ENCODE measurements around the gene RAB5IF.
"Not testable (repeated sequence)": the region's sequence is repeated elsewhere in the genome, so short reads cannot be mapped to it uniquely, and the experiment has no call there.

Gene RAB5IF

GRCh38 chr20:36629719-36630681, 24.4 kb downstream of the RAB5IF start:
- no peak for DNase-seq (ENCODE audit: low read depth in 2 of 2)

DNA sequence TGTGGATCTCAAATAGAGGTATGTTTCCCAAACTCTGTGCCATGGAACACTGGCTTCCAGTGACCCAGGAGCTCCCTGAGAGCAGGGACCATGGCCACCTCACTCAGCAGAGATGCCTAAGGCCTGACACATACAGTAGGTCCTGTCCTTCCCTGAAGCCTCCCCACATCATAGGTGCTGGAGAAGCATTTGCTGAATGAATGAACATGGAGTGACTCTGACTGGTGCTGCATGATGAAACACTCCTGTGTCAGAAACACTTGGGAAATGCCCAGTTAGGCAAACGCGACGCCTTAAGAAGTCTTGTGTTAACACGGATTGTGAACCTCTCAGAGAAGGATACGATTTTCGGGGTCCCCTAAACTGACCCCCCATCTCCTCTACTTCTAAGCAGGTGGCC, 26.1 kb downstream of the RAB5IF start:
- DNase-seq (ENCODE audit: low read depth in 2 of 2), result no peak

- no peak for DNase-seq (ENCODE audit: low read depth in 2 of 2)
Observed at GRCh38 chr20:36632147-36632486, 26.5 kb downstream of the RAB5IF start.

DNA sequence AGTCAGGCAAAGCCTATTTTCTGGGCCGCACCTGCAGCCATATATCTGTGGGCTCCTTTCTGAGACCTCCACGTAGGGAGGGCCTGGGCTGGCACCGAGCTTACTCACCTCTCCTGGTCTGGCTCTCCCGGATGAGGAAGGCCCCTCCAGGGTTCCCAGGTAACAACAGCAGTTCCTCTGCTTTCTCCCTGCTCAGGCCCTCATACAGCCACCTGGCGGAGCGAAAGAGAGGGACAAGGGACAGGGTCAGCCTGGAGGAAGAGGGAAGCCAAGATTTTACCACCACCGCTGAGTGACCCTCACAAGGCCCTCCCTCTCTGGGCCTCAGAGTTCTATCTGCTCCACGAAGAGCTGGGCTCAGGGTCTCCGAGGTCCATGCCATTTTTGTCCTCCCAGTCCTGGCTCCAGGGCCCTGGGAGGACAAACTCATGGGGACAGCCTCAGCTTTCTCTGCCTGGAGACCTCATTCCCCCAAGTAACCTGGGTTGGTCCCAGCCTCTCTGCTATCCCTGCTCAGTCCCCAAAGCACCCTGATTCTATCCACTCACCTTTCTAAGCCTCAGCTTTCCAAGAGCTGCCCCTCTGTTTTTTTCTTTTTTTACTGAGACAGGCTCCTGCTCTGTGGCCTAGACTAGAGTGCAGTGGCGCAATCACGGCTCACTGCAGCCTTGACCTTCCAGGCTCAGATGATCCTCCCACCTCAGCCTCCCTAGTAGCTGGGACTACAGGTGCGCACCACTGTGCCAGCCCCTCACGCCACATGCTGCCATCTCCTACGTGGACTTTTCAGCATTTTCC, 27.1 kb downstream of the RAB5IF start:
- DNase-seq (ENCODE audit: low read depth in 2 of 2), result no peak

DNA sequence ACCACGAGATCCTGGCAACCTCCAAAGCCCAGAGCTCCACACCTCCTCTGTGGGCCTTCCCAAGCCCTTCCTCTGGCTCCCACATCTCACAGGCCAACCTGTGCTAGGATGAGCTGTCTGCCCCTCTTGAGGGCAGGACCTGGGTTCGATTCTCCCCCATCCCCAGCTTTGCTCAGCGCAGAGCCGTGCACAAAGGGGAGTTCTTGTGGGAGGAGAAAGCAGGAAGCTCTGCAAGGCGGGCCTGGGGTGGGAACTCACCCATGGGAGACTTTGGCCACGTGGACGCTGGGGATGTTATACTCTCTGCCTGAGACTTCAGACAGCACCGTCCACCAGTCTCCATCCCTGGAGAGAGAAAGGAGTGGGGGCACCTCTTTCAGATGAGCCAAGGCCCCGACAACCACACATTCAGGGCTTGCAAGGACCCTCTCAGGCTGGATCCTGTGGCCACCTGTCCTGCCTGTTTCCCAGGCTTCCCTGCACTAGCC, 27.8 kb downstream of the RAB5IF start:
- DNase-seq (ENCODE audit: low read depth in 2 of 2), result no peak

DNA sequence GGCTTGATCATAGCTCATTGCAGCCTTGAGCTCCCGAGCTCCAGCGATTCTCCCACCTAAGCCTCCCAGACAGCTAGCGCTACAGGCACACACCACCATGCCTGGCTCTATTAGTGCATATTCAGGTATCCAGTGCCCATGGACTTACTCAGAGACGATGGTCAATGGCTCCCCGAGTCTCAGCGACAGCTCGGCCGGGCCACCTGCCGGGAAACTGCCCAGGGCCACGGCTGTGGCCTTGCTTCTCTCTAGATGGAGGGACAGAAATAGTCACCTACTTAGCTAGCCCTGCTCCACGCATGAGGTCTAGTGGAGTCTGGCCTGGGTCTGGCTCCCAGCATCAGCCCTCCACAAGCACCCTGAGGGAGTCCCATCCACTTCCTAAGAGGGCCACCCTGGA, 28.8 kb downstream of the RAB5IF start:
- DNase-seq (ENCODE audit: low read depth in 2 of 2), result no peak

GRCh38 chr20:36638876-36639400, 33.4 kb downstream of the RAB5IF start:
- DNase-seq (ENCODE audit: low read depth in 2 of 2), result not testable (repeated sequence)

DNA sequence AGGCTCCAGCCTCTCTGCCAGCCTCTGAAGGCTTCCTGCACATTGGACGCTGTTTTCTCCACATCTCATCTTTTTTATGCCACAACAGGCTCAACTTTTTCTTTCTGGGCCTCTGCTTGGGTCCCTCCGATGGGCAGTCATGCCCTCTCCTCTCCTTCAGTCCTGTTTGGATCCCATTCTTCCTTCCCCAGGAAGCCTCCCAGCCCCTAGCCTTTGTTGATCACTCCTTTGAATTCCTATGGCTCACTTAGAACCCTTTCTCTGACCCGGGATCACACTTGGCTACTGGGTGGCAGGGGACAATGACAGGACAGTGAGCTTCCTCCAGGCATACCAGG, 35.9 kb downstream of the RAB5IF start:
- no peak for DNase-seq (ENCODE audit: low read depth in 2 of 2)

GRCh38 chr20:36642136-36642535, 36.6 kb downstream of the RAB5IF start:
- DNase-seq (ENCODE audit: low read depth in 2 of 2), result no peak

- DNase-seq (ENCODE audit: low read depth in 2 of 2), result no peak
Observed at GRCh38 chr20:36644032-36644705, 38.6 kb downstream of the RAB5IF start.

- DNase-seq (ENCODE audit: low read depth in 2 of 2), result no peak
Observed at GRCh38 chr20:36644706-36645095, 39.1 kb downstream of the RAB5IF start.

GRCh38 chr20:36645353-36645752, 39.8 kb downstream of the RAB5IF start:
- no peak for DNase-seq (ENCODE audit: low read depth in 2 of 2)

GRCh38 chr20:36645998-36646397, 40.4 kb downstream of the RAB5IF start, which contains the start of gene SLA2:
SLA2 (minus strand) TSS chr20:36646196; CDS start chr20:36641335, 4,861 bp downstream.
- DNase-seq (ENCODE audit: low read depth in 2 of 2), result no peak

DNA sequence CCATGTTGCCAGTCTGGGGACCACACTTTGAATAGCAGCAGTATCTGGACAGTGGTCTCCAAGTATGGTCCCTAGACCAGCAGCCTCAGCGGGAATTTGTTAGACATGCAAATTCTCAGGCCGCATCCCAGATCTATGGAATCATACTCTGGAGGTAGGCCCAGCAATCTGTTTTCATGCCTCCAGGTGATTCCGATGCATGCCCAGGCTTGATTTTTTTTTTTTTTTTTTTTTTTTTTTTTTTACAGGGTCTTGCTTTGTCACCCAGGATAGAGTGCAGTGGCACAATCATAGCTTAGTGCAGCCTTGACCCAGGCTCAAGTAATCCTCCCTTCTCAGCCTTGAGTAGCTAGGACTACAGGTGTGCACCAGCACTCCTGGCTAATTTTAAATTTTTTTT, 41.1 kb downstream of the RAB5IF start:
- no peak for DNase-seq (ENCODE audit: low read depth in 2 of 2)

DNA sequence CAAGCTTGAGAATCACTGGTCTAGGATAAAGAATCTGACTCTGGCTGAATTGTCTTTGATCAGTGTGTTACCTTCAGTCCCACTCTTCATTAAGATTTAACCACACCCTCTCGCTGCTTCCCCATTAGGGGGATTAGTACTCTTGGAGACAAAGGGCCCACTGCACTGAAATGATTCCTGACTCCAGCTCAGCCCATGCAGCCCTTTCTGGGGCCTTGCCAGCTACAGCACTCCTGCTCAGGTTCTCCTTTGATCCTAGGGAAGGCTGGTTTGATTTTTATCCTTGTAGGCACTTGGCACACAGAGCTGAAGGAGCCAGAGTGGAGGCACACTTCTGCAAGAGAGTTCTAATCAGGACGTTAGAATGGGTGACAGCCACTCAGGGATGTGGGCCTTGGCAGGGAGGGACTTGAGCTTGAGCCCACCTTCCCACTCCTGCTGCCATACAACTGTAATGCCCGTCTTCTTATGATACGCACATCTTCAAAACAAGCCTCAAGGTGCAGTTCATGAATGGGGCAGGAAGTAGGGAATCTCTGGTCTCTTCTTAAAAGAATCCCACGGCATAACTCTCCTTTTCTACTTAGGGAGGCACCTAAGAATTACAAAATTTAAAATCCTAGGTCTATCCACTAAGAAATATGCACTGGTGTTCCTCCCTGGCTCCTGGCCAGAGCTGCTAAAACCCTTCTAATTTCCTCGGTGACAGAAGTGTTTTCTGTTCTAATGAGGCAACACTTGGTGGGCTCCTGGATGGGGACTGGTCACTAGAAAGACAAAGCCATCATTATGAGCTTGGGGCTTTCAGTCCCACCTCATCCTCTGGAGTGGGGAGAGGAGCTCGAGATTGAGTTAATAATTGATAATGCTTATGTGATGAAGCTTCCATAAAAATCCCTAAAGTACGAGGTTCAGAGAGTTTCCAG, 41.9 kb downstream of the RAB5IF start:
- DNase-seq (ENCODE audit: low read depth in 2 of 2), result no peak

DNA sequence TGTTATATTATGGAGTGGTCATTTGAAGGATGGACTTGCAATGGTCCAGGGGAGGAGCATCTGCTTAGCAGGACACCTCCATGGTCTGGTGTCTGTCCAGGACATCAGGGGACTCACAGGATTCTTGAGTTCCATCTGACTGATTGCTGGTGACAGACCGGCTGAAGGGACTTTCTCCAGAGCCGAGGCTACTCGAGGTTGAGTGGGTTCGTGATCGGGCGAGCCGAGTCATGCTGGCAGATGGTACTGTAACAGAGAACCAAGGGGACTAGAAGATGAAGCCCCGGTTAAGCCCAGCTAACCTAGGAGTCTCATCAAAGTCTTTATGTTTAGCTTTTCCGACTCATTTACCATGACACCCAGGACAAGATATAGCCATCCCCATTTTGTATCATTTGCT, 47.9 kb downstream of the RAB5IF start:
- DNase-seq (ENCODE audit: low read depth in 2 of 2), result no peak

GRCh38 chr20:36654506-36654905, 48.9 kb downstream of the RAB5IF start:
- DNase-seq (ENCODE audit: low read depth in 2 of 2), result no peak

DNA sequence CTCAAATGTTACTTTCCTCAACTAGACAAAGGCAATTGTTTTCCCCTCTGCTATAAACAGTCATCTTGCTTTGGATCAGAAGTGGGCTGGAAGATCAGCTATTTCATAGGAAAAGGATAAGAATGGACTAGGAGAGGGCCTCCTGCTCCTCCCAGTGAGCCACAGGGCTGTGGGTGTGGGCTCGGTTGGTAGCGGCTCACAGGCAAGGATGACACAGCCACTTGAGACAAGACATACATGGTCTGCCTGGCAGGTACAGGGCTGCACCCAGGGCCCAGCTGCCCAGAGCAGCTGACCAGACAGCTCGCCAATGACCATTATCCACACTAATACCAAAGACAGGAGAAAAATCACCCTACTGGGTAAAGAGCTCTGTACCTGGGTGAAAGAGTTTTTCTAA, 49.4 kb downstream of the RAB5IF start:
- DNase-seq (ENCODE audit: low read depth in 2 of 2), result no peak

GRCh38 chr20:36656733-36657132, 51.2 kb downstream of the RAB5IF start:
- DNase-seq (ENCODE audit: low read depth in 2 of 2), result no peak

GRCh38 chr20:36658300-36658699, 52.7 kb downstream of the RAB5IF start:
- DNase-seq (ENCODE audit: low read depth in 2 of 2), result no peak
